H1 (cell line): ENCODE measurements around the gene STAG1. TPM values are rescaled to one million over a fixed set of nuclear protein-coding genes. Genes with fewer than 3 reads are reported as not detected.
"Not testable (repeated sequence)": the region's sequence is repeated elsewhere in the genome, so short reads cannot be mapped to it uniquely, and the experiment has no call there.

ENCODE experiments used
- CTCF ChIA-PET: fragments of 300-600 bp; sonication (Branson Sonifier 250); formaldehyde crosslinking; loops from one replicate; lab custom pipeline; 2021; ENCODE audit not compliant: partially characterized antibody; lab: Charles Lee
- POLR2A ChIA-PET: fragments of 300-600 bp; sonication (Branson Sonifier 250); formaldehyde crosslinking; loops from one replicate; lab custom pipeline; 2021; ENCODE audit warnings: inconsistent platforms; ENCODE audit not compliant: partially characterized antibody; lab: Charles Lee
- DNase-seq, 2 experiments: peaks; one replicate each; pipeline versions ENCODE4 v3.0.0 to v3.0.0-alpha.2; 2010 to 2022; ENCODE audit warnings: low spot score in 2 of 2, low read depth in 1 of 2, mixed read lengths in 1 of 2
- FAIRE-seq: peaks from 2 replicates; lab custom pipeline; 2011; peaks lifted over from hg19 to GRCh38; lab: Jason Lieb, UNC
- H2AFZ ChIP-seq: 2 replicates; pipeline ENCODE4 v1.8.1; 2012; ENCODE audit warnings: low read length, inconsistent platforms
- H2AK5ac ChIP-seq: 2 replicates; pipeline ENCODE4 v1.6.1; 2013; ENCODE audit warnings: low read depth, low read length
- H2BK120ac ChIP-seq: replicated peaks from 2 replicates; pipeline ENCODE3; 2013; ENCODE audit warnings: low read depth, low read length, inconsistent platforms
- H2BK12ac ChIP-seq: 2 replicates; pipeline ENCODE4 v1.6.1; 2013; ENCODE audit warnings: low read depth, low read length
- H2BK15ac ChIP-seq: 2 replicates; pipeline ENCODE4 v1.6.1; 2013; ENCODE audit warnings: low read length
- H2BK20ac ChIP-seq: 2 replicates; pipeline ENCODE4 v1.6.1; 2013; ENCODE audit warnings: low read length
- H2BK5ac ChIP-seq: 2 replicates; pipeline ENCODE4 v1.6.1; 2013; ENCODE audit warnings: low read depth, low read length
- H3K14ac ChIP-seq: 2 replicates; pipeline ENCODE4 v1.6.1; 2013; ENCODE audit warnings: inconsistent platforms; ENCODE audit not compliant: insufficient read length
- H3K18ac ChIP-seq: 2 replicates; pipeline ENCODE4 v1.6.1; 2013; ENCODE audit warnings: low read length; ENCODE audit errors: extremely low read depth
- H3K23ac ChIP-seq: 2 replicates; pipeline ENCODE4 v1.6.1; 2013; ENCODE audit warnings: inconsistent platforms; ENCODE audit not compliant: insufficient read length
- H3K23me2 ChIP-seq: 2 replicates; pipeline ENCODE4 v1.6.1; 2013; ENCODE audit warnings: low read depth, low read length
- H3K27ac ChIP-seq: 2 replicates; pipeline ENCODE4 v1.6.1; 2011; ENCODE audit warnings: low read depth, low read length, inconsistent platforms
- H3K27me3 ChIP-seq, 4 experiments: replicated peaks in 1 of 4; 1 replicate in 1 of 4; 2 replicates in 3 of 4; pipeline versions ENCODE4 v1.6.1 to v1.8.1; 2011 to 2013; ENCODE audit warnings: low read length in 3 of 4, mild to moderate bottlenecking in 3 of 4, inconsistent platforms in 2 of 4, mixed read lengths in 2 of 4, moderate library complexity in 1 of 4; ENCODE audit not compliant: control insufficient read depth in 3 of 4, insufficient read depth in 3 of 4; ENCODE audit errors: extremely low read depth in 1 of 4
- H3K36me3 ChIP-seq, 4 experiments: 2 replicates each; pipeline versions ENCODE4 v1.6.1 to v1.8.1; 2011 to 2013; ENCODE audit warnings: mild to moderate bottlenecking in 4 of 4, low read length in 3 of 4, moderate library complexity in 2 of 4, control low read depth in 1 of 4, inconsistent platforms in 1 of 4; ENCODE audit not compliant: insufficient read depth in 4 of 4, control insufficient read depth in 2 of 4
- H3K4ac ChIP-seq: replicated peaks from 2 replicates; pipeline ENCODE3; 2013; ENCODE audit warnings: low read length, low read depth, mixed read lengths, inconsistent platforms; ENCODE audit not compliant: insufficient read length
- H3K4me1 ChIP-seq, 4 experiments: replicated peaks in 1 of 4; 1 replicate in 1 of 4; 2 replicates in 3 of 4; pipeline versions ENCODE4 v1.6.1 to v1.8.1; 2011 to 2013; ENCODE audit warnings: low read length in 3 of 4, inconsistent platforms in 2 of 4, mixed read lengths in 1 of 4; ENCODE audit not compliant: insufficient read depth in 4 of 4, control insufficient read depth in 3 of 4
- H3K4me2 ChIP-seq, 2 experiments: 2 replicates each; pipeline versions ENCODE4 v1.6.1 to v1.8.1; 2011 to 2013; ENCODE audit warnings: low read depth in 2 of 2, low read length in 2 of 2, control low read depth in 1 of 2, inconsistent platforms in 1 of 2, mild to moderate bottlenecking in 1 of 2; ENCODE audit not compliant: insufficient read depth in 1 of 2
- H3K4me3 ChIP-seq, 4 experiments: fragments of 200-600, 300-600 bp in 1 of 4; sonication (generic), shearing (Covaris generic), sonication (Bioruptor Twin) in 1 of 4; 2 replicates each; pipeline versions ENCODE4 v1.5.1 to v1.8.1; 2011 to 2016; ENCODE audit warnings: low read length in 4 of 4, low read depth in 3 of 4, control low read depth in 2 of 4, inconsistent platforms in 2 of 4, mild to moderate bottlenecking in 2 of 4, mixed read lengths in 1 of 4, moderate library complexity in 1 of 4; ENCODE audit not compliant: insufficient read depth in 2 of 4; ENCODE audit errors: extremely low read depth in 1 of 4
- H3K56ac ChIP-seq: replicated peaks from 2 replicates; pipeline ENCODE3; 2013; ENCODE audit warnings: low read depth, mild to moderate bottlenecking, mixed read lengths, low read length, inconsistent platforms; ENCODE audit not compliant: insufficient read length
- H3K79me1 ChIP-seq: 2 replicates; pipeline ENCODE4 v1.6.1; 2013; ENCODE audit warnings: low read depth, low read length, control low read depth
- H3K79me2 ChIP-seq, 2 experiments: 2 replicates each; pipeline versions ENCODE4 v1.6.1 to v1.8.1; 2012 to 2013; ENCODE audit warnings: low read length in 2 of 2, mild to moderate bottlenecking in 2 of 2, inconsistent platforms in 1 of 2; ENCODE audit not compliant: insufficient read depth in 2 of 2, control insufficient read depth in 1 of 2
- H3K9ac ChIP-seq, 4 experiments: replicated peaks in 1 of 4; 1 replicate in 1 of 4; 2 replicates in 3 of 4; pipeline versions ENCODE4 v1.6.1 to v1.8.1; 2011 to 2013; ENCODE audit warnings: low read depth in 3 of 4, low read length in 3 of 4, control low read depth in 2 of 4, mild to moderate bottlenecking in 2 of 4, moderate library complexity in 2 of 4, inconsistent platforms in 1 of 4; ENCODE audit errors: extremely low read depth in 1 of 4
- H3K9me3 ChIP-seq, 2 experiments: 2 replicates each; pipeline versions ENCODE4 v1.6.1 to v1.8.1; 2012 to 2013; ENCODE audit warnings: mild to moderate bottlenecking in 2 of 2, moderate library complexity in 2 of 2, control low read depth in 1 of 2, inconsistent platforms in 1 of 2, low read depth in 1 of 2, low read length in 1 of 2, mixed read lengths in 1 of 2; ENCODE audit not compliant: insufficient read depth in 2 of 2
- H4K20me1 ChIP-seq, 2 experiments: replicated peaks in 1 of 2; 2 replicates each; pipeline versions ENCODE3 to v1.8.1; 2011 to 2013; ENCODE audit warnings: inconsistent platforms in 2 of 2, low read length in 2 of 2, mild to moderate bottlenecking in 1 of 2; ENCODE audit not compliant: insufficient read depth in 2 of 2, control insufficient read depth in 1 of 2
- H4K5ac ChIP-seq: 2 replicates; pipeline ENCODE4 v1.6.1; 2013; ENCODE audit warnings: low read length, low read depth, mixed read lengths, inconsistent platforms; ENCODE audit not compliant: insufficient read length
- H4K8ac ChIP-seq: 2 replicates; pipeline ENCODE4 v1.8.0; 2013; ENCODE audit warnings: mild to moderate bottlenecking, moderate library complexity, low read length, inconsistent platforms; ENCODE audit not compliant: insufficient read depth; ENCODE audit errors: extremely low read depth
- H4K91ac ChIP-seq: replicated peaks from 2 replicates; pipeline ENCODE3; 2013; ENCODE audit warnings: low read length, mixed read lengths, inconsistent platforms; ENCODE audit not compliant: insufficient read length
- WGBS, 2 experiments: shearing (Covaris generic) in 1 of 2; methylation state at CpG; one replicate each; pipeline versions ENCODE4 v1.1.6 to v1.1.7; 2013 to 2015; ENCODE audit warnings: low lambda C conversion rate in 2 of 2, mixed read lengths in 2 of 2, inconsistent platforms in 1 of 2, low coverage in 1 of 2, missing lambda C conversion rate in 1 of 2; ENCODE audit not compliant: insufficient replicate concordance in 2 of 2, insufficient coverage in 1 of 2, insufficient read length in 1 of 2; ENCODE audit errors: extremely low coverage in 1 of 2, missing lambda C conversion rate in 1 of 2; 5-methylcytosine and 5-hydroxymethylcytosine counted together
- polyA plus RNA-seq, 7 experiments: library from polyadenylated mRNA; depleted of rRNA in 3 of 7; stranded (reverse) in 5 of 7; unstranded in 2 of 7; fragments of >200 nt in 5 of 7; fragments of 200-250 nt in 2 of 7; gene quantifications; 1 replicate in 5 of 7; 2 replicates in 1 of 7; 4 replicates in 1 of 7; pipeline versions ENCODE4 v1.2.1 to v1.2.3, GENCODE V29; 2011 to 2013; ENCODE audit warnings: missing spikeins in 2 of 7, mixed read lengths in 2 of 7
- total RNA-seq: library from RNA; stranded (reverse); fragmentation: NEBNext Ultra II Directional; extraction: Animal tissue kit (Norgen Biotek cat#: 25700); gene quantifications from 2 replicates; pipeline ENCODE4 v1.2.1, GENCODE V29; 2021

Gene STAG1
- total and polyA plus RNA-seq, 2 of the 8 experiments (the other 6 are each of a cell fraction or from before 2014, with no cell fraction given): 4.6 to 23.4 TPM

DNA sequence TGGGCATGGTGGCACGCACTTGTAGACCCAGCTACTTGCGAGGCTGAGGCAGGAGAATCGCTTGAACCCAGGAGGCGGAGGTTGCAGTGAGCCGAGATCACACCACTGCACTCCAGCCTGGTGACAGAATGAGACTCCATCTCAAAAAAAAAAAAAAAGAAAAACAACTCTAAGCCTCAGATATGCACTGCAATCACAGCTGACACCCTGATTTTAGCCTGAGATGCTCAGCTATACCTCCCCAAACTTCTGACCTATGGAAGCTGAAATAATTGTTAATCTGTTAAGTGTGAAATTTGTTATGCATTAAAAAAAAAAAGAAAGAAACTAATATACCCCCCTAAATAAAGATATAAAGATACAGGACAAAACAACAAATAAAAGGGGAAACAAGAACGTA is 2.6 kb downstream of the STAG1 start:
- peak overlapping the region in 1 of 2 experiments; percentile 82; a peak in 1 of 4 replicates for H3K4me2 ChIP-seq
- POLR2A ChIA-PET: interaction anchor here (1.0 to 1.2 kb wide), 2 partner anchors 11 to 85 kb away, joined by 3 to 4 read pairs; no protein-coding TSS in a partner anchor
- WGBS, 2 experiments: 93% methylated on average over 6 of the region's 6 CpGs; no CpG with 5 or more reads in 1 of the 2 experiments

More for the DNA sequence above, 2.6 kb downstream of the STAG1 start:
- Histone ChIP-seq H3K4me1 (peaks cover 3 to 19% (median 7%) of the 10 kb centered on the region in 4 experiments; a peak in 5 of 7 replicates), H3K79me2 (peaks cover 13 to 65% of the 10 kb centered on the region in 2 experiments), H3K4me3 (0 out of 8 replicates have a peak overlapping the region, but pooled peaks of 1 of the 4 experiments have one; percentile 78)
- H4K91ac ChIP-seq, H3K9me3 ChIP-seq, H4K8ac ChIP-seq, H2BK5ac ChIP-seq, H3K36me3 ChIP-seq, H4K20me1 ChIP-seq, H2BK120ac ChIP-seq, H3K18ac ChIP-seq, H2BK12ac ChIP-seq, H3K27ac ChIP-seq, H3K4ac ChIP-seq, H2AK5ac ChIP-seq, H3K56ac ChIP-seq, H2BK20ac ChIP-seq, H2BK15ac ChIP-seq, H3K79me1 ChIP-seq, H3K23ac ChIP-seq, H3K23me2 ChIP-seq, H3K27me3 ChIP-seq, H2AFZ ChIP-seq, H3K9ac ChIP-seq, DNase-seq, FAIRE-seq, H3K14ac ChIP-seq, H4K5ac ChIP-seq: not testable (repeated sequence)
- CTCF ChIA-PET: interaction anchor here (0.7 to 1.8 kb wide), 3 partner anchors 264 to 386 kb away, joined by 3 to 5 read pairs (median 4); no protein-coding TSS in a partner anchor
